GM18873 (cell line): ENCODE results near the gene VWDE.
A peak's percentile ranks its signal among the peaks of the same experiment; 100 is the strongest.
"Not testable (repeated sequence)": the region's sequence is repeated elsewhere in the genome, so short reads cannot be mapped to it uniquely, and the experiment has no call there.

Experiments used
- ATAC-seq: cut with Tn5 transposase; IDR thresholded peaks from one replicate; pipeline ENCODE4 v1.9.1; 2021; ENCODE audit warnings: mild to moderate bottlenecking, moderate library complexity, moderate number of reproducible peaks; ENCODE audit not compliant: unreplicated experiment, low FRiP score

The VWDE gene

GRCh38 chr7:12402365-12402725 is 1.3 kb downstream of the VWDE start:
- no peak for ATAC-seq

- no peak for ATAC-seq
These were observed 1.9 kb downstream of the VWDE start for GRCh38 chr7:12401538-12402364.

DNA sequence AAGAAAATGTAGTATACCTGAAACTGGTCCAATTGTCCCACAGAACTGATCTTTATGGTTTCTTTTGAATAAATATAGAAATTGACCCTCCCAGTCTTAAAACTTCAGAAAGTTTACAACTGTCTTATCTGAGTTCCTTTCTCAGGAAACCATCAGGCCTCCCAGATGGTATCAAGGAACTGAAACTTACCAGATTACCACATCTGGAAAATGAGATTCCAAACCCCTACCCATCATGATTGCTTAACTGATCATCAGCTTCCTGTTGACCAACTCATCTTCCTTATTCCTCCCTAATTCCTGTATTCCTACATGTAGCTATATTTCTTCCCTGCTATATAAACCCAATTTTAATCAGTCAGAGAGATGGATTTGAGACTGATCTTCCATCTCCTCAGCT is 5.5 kb downstream of the VWDE start:
- no peak for ATAC-seq

DNA sequence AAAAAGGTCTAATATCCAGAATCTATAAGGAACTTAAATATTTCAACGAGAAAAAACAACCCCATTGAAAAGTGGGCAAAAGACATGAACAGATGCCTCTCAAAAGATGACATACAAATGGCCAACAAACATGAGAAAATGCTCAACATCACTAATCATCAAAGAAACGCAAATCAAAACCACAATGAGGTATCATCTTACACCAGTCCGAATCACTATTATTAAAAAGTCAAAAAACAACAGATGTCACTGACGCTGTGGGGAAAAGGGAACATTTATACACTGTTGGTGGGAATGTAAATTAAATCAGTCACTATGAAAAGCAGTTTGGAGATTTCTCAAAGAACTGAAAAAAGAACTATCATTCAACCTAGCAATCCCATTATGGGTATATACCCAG is 6.0 kb downstream of the VWDE start:
- ATAC-seq, result no peak

DNA sequence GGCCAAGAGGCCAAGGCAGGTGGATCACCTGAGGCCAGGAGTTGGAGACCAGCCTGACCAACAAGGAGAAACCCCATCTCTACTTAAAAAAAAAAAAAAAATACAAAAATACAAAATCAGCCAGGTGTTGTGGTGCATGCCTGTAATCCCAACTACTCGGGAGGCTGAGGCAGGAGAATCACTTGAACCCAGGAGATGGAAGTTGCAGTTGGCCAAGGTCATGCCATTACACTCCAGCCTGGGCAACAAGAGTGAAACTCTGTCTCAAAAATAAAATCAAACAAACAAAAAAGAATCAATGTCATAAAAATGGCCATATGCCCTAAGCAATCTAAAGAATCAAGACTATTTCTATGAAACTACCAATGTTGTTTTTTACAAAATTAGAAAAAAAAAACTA is 7.0 kb downstream of the VWDE start:
- ATAC-seq, result not testable (repeated sequence)

DNA sequence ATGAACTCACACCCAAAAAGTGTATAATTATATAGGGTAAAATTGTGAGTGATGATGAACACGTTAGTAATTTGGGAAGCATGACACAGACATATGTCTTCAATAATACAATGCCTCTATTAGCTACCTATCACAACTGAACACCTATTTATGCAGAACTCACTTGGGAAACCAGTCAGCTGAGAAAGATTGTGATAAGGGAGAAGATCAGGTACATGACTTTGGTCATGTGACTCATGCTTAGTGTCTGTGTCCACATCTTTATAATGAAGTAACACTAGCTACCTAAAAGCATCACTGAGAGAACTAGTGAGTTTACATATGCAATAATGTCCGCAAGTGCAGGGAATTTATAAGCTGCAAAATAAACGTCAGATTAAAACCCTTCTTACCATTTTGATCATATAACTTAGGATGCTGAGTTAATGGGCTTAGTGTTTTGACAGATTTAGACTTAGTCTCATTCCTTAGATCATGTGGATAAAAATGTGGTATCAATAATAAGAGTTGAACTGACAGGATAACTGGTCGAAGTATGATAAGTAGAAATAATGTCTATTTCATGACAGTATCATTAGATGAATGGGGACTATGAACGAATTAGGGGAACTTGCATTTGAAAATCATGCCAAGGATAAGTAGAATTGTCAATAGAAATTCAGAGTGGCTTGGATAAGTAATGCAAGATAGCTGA is 11.6 kb downstream of the VWDE start:
- ATAC-seq, result no peak

DNA sequence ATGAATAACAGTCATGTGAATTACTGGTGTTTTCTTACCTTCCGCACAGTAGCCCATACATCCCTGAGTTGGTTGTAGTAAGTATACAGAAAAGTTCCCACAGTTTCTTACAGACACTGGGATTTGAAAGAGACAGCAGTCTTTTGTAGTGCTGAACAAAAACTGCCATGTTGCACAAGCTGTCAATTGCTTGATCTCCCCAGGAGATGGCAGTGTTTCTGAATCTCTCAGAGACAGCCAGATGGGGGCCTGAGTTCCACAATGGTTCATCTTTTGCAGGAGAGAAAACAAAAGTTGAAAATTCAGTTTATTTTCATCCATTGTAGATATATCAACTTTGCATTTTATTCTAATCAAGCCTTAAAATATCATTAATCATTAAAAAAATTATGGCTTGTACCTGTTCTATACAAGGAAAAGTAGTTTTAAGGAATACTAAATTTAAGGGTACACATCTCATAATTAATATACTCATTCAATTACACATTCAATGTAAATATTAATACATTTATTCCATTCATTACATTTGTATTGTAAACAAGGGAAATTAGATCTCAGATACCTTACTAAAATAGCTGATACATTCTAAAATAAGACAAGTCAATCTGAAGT is 14.5 kb downstream of the VWDE start:
- ATAC-seq, result peak; percentile 90

- no peak for ATAC-seq
These were observed 17.3 kb downstream of the VWDE start for GRCh38 chr7:12386313-12386740.

DNA sequence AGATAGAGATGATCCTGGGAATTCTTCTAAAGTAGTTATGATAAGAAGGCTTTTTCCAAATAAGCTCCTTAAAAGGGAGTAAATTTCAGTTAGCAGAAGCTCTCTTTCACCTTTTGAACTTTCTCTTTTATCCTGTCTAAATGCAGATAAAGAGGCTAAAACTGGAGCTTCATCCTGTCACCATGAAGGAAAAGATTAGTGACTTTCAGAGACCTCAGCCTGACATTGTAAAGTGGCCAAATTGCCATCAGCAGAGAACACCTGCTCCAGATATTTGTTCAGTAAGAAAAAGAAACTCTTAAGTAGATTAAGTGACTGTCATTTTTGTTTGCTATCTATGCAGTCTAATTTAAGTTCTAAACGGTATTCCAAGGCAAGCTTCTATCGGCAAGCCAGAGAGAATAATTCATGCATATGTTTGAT is 18.3 kb downstream of the VWDE start:
- ATAC-seq, result no peak

GRCh38 chr7:12383377-12383776 is 20.3 kb downstream of the VWDE start:
- no peak for ATAC-seq

- no peak for ATAC-seq
These were observed 25.3 kb downstream of the VWDE start for GRCh38 chr7:12378389-12378788.

DNA sequence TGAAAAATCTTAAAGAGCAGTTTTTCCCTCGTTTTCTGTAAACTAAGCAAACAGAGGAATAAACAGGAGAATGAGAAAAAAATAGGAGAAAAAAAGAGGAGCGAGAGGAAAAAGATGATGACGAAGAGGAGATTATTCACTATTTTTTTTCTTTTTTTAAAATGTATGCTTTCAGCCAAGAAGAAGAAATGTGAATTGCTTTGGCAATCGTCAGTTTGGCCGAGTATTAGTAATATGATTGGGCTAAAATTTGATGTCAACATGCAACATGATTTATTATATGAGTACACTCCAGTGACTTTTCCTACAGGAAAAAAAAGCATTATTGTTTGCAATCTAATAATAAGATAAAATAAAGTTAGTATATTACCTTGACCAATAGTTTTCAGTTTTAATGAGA is 26.3 kb downstream of the VWDE start:
- no peak for ATAC-seq

- ATAC-seq, result no peak
These were observed 29.9 kb downstream of the VWDE start for GRCh38 chr7:12373580-12374263.

DNA sequence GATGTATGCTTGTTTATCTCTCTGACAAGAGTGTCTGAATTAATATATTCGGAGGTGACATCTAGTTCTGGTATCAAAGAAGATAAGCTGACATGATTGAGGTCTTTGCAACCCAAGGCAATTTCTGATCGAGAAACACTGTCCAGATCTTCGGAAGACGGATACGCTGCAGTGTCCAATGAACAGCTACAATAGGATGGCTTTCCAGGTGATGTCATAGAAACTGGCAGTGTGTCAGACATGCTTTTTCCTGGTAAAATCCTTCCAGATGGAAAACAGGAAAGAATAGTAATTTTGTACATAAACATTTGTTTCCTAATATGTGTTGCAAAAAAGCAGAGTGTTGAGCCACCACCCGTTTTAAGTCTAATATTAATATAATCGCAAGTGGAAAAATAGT is 33.4 kb downstream of the VWDE start:
- no peak for ATAC-seq

GRCh38 chr7:12369756-12370155 is 33.9 kb downstream of the VWDE start:
- no peak for ATAC-seq

DNA sequence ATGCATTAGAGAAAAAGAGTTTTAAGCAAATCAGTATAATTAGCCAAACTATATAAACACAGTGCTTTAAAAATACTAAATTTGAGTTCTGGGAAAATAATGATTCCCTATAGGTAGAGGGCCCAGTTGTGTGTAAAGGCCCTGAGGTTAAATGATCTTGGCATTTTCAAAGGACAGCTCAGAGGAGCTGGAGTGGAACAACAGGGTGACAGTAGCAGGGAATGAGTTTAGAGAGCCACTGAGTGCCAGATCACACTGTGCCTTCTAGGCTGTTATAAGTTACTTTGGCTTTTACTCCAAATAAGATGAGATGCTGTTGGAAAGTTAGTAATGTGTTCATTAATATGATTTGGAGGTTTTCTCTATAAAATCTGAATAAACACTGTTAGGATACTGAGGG is 34.6 kb downstream of the VWDE start:
- ATAC-seq, result no peak

GRCh38 chr7:12360948-12361347 is 42.7 kb downstream of the VWDE start:
- ATAC-seq, result no peak

GRCh38 chr7:12358694-12359093 is 45.0 kb downstream of the VWDE start:
- no peak for ATAC-seq

DNA sequence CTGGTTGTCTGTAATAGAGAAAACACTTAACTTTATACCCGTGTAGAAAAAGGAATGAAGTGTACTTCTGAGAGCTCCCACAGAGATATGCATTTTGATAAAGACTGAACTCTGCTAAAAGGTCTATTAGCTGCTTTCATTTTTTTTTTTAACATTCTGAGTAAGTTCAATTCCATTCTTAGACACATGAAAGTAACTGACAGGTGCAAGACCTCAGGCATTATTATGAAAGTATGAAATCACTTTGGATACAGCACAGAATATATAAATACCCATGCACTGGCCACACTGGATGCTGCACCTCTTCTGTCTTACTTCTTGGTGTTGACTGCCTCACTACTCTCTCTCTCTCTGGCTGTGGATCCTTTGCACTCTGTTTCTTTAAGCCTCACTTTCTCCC is 46.2 kb downstream of the VWDE start:
- peak; percentile 67 for ATAC-seq

- ATAC-seq, result no peak
These were observed 51.8 kb downstream of the VWDE start for GRCh38 chr7:12351843-12352242.

DNA sequence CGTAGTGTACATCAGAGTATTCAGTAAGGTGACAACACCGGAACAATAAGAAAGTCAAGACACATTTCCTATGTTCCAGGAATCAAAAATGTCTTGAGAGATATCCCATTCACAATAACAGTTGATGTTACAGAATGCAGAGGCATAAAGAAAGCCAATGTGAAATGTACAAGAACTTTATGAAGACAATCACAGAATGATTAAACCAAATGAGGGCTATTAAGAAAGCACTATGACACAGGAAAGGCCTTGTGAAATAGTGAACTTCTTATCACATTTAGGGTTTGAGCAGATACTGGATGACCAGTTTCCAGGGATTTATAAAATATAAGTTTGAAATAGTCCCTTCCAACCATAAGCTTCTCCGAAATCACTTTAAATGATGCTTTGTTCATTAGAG is 52.7 kb downstream of the VWDE start:
- no peak for ATAC-seq
